Pancreas (tissue), 10 donors: ENCODE measurements around the gene RPP30. TPM values are rescaled to one million over a fixed set of nuclear protein-coding genes. Genes with fewer than 3 reads are reported as not detected.
A peak's percentile ranks its signal among the peaks of the same experiment; 100 is the strongest.

ENCODE experiments used
- ATAC-seq, 4 donors: fragments of 200-7000 bp; cut with Tn5 transposase; one replicate each; pipeline versions ENCODE4 v1.8.0 to v1.9.1; 2020; ENCODE audit warnings: mild to moderate bottlenecking in 4 of 4, moderate library complexity in 4 of 4
- DNase-seq, 6 donors: peaks; one replicate each; pipeline ENCODE4 v3.0.0-alpha.2; 2020
- FAIRE-seq: peaks from 2 replicates; lab custom pipeline; 2012; peaks lifted over from hg19 to GRCh38; lab: Jason Lieb, UNC
- H3K27ac ChIP-seq, 4 donors: fragments of 200-600 bp; sonication (generic); 1 replicate in 3 of 4; 2 replicates in 1 of 4; pipeline versions ENCODE4 v1.5.0 to v1.8.0; 2020
- H3K27me3 ChIP-seq, 4 donors: fragments of 200-600 bp; one replicate each; pipeline ENCODE4 v1.8.0; 2021
- H3K36me3 ChIP-seq, 3 donors: fragments of 200-600 bp; sonication (generic) in 1 of 3; one replicate each; pipeline versions ENCODE4 v1.5.0 to v1.8.0; 2020 to 2021
- H3K4me1 ChIP-seq, 3 donors: fragments of 200-600 bp; one replicate each; pipeline ENCODE4 v1.8.0; 2021
- H3K4me3 ChIP-seq, 4 donors: fragments of 200-600 bp; sonication (generic) in 2 of 4; one replicate each; pipeline versions ENCODE4 v1.5.0 to v1.8.0; 2020 to 2021
- H3K9me3 ChIP-seq, 4 donors: fragments of 200-600 bp; one replicate each; pipeline ENCODE4 v1.8.0; 2021
- WGBS, 2 donors: extraction: QIAGEN DNeasy Blood & Tissue Kit; methylation state at CpG; one replicate each; pipeline ENCODE4 v1.1.7; 2013; 5-methylcytosine and 5-hydroxymethylcytosine counted together
- intact Hi-C, 3 donors: fragments of 100-400 bp; cut with DNase I; formaldehyde crosslinking; loops; one replicate each; pipeline versions ENCODE4 v1.11.1 to v1.14.2; 2022
- polyA plus RNA-seq, 2 donors: library from polyadenylated mRNA; stranded (reverse); fragments of 200-250 nt; gene quantifications; one replicate each; pipeline ENCODE4 v1.2.3, GENCODE V29; 2013
- total RNA-seq, 6 donors: library from RNA; stranded (reverse); fragmentation: NEBNext Ultra II Directional in 4 of 6; extraction: Animal tissue kit (Norgen Biotek cat#: 25700) in 4 of 6; gene quantifications; one replicate each; pipeline versions ENCODE4 v1.2.1 to v1.2.4, GENCODE V29; 2021 to 2023
- TF ChIP-seq, protein P1 (sequence below), 4 donors: fragments of 200-600 bp; sonication (generic) in 3 of 4; IDR thresholded peaks; one replicate each; pipeline versions ENCODE4 v1.5.0 to v1.8.0; 2021; ENCODE audit warnings: antibody characterized with exemption in 4 of 4
- donor health status: healthy with polysubstance abuse.
- donor health status: DM: no; HTN: no; CAD: no; lungs with moderate emphysema.
- donor health status: DM: no; HTN: no; CAD: no.
- donor health status: control.
- donor health status: control.
- donor health status: Bipolar disorder and iron deficiency.
- donor health status: DM: yes; HTN: yes; CAD: no.
- donor health status: DM: no; HTN: no; CAD: no.
- donor health status: DM: no; HTN: no; CAD: no.
- donor health status: DM: yes; HTN: yes; CAD: no.

Gene RPP30
- 10 to 100 TPM in 2 of 6 donors, 1 to 10 TPM in 4; 5.8 to 13.4 (median 8.9) TPM for total RNA-seq
- polyA plus RNA-seq, result 10 to 100 TPM; 12.9 to 23.1 TPM

DNA sequence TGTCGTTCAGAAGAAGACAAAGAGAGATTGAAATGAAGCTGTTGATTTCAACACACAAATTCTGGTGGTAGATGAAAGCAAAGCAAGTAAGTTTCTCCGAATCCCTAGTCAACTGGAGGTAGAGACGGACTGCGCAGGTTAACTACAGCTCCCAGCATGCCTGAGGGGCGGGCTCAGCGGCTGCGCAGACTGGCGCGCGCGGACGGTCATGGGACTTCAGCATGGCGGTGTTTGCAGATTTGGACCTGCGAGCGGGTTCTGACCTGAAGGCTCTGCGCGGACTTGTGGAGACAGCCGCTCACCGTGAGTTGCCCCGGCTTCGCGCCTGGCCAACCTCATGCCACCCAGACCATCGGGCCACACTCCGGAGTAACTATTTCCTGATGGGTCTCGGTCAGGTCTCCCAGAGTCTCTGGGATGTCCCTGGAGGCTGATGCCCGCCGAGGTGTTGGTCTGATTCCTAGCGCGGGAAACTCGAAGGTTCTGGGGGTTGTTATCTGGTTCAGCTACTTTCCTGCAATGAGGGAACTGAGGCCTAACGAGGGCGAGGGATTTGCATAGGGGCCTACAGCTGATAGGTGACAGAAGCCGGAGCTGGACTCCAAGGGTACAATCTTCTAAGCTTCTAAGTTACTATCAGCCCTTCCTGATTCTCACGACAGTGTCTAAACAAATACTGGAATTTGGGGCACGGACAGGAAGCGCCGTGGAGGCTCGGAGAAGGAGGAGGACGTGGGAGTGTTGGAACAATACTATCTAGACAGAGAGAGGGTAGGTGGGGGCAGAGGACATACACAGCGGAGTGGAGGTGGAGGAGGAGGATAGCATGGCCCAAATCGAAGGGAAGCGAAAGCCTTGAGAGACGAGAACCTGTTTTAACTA, at the start of gene RPP30:
Gene RPP30 (plus strand): TSS at position 209 of the 882 bp plus-strand sequence. CDS start 13 bp downstream, at position 222.
- peak; percentile 74 to 93 (median 80) for DNase-seq
- peak; percentile 99 to 100 (median 100) for ATAC-seq

DNA sequence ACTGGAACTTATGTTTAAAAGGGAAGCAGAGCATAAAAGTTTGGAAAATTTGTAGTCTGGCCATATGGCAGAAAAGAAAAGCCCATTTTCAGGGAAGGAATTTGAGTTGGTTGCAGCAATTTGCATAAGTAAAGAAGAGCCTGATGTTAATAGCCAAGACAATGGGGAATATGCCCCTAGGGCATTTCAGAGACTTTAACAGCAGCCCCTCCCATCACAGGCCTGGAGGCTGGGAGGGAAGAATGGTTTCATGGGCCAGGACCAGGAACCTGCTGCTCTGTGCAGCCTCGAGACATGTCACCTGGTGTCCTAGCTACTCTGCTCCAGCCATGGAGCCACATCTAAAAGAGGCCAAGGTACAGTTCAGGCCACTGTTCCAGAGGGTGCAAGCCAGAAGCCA, 49.3 kb upstream of the RPP30 start:
- peaks cover 0 to 6% (median 0%) of the 10 kb centered on the region in 4 donors for H3K27me3 ChIP-seq
- ATAC-seq, result no peak
- no peak overlapping the region for H3K27ac ChIP-seq
- intact Hi-C loops, result no loop called here
- H3K4me1 ChIP-seq, result no peaks in the 10 kb centered on the region
- no peaks in the 10 kb centered on the region for H3K36me3 ChIP-seq
- no peak for FAIRE-seq
- TF ChIP-seq, protein P1, sequence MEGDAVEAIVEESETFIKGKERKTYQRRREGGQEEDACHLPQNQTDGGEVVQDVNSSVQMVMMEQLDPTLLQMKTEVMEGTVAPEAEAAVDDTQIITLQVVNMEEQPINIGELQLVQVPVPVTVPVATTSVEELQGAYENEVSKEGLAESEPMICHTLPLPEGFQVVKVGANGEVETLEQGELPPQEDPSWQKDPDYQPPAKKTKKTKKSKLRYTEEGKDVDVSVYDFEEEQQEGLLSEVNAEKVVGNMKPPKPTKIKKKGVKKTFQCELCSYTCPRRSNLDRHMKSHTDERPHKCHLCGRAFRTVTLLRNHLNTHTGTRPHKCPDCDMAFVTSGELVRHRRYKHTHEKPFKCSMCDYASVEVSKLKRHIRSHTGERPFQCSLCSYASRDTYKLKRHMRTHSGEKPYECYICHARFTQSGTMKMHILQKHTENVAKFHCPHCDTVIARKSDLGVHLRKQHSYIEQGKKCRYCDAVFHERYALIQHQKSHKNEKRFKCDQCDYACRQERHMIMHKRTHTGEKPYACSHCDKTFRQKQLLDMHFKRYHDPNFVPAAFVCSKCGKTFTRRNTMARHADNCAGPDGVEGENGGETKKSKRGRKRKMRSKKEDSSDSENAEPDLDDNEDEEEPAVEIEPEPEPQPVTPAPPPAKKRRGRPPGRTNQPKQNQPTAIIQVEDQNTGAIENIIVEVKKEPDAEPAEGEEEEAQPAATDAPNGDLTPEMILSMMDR (IDR thresholded peaks at IDR 0.05), result no peak
- 71 to 73% methylated on average over 1 of the region's 1 CpG for WGBS, 2 donors
- H3K4me3 ChIP-seq, result no peak overlapping the region
- no peak for DNase-seq
- no peaks in the 10 kb centered on the region for H3K9me3 ChIP-seq

More for the DNA sequence above, at the start of gene RPP30:
- Histone ChIP-seq H3K4me3 (peak within 1 kb of the TSS; percentile 43 to 78 (median 76)), H3K27me3 (no peaks in the 10 kb centered on the region), H3K4me1 (peaks cover 0 to 9% (median 0%) of the 10 kb centered on the region in 3 donors), H3K36me3 (peaks cover 0 to 9% (median 0%) of the 10 kb centered on the region in 3 donors), H3K9me3 (no peaks in the 10 kb centered on the region), H3K27ac (peak within 1 kb of the TSS in 2 of 4 donors; percentile 57 to 58)
- FAIRE-seq, result no peak
- TF ChIP-seq, protein P1 (IDR thresholded peaks at IDR 0.05), result no peak
- intact Hi-C loops, result no loop called here
- WGBS, 2 donors, result 0% methylated on average over 43 of the region's 43 CpGs

DNA sequence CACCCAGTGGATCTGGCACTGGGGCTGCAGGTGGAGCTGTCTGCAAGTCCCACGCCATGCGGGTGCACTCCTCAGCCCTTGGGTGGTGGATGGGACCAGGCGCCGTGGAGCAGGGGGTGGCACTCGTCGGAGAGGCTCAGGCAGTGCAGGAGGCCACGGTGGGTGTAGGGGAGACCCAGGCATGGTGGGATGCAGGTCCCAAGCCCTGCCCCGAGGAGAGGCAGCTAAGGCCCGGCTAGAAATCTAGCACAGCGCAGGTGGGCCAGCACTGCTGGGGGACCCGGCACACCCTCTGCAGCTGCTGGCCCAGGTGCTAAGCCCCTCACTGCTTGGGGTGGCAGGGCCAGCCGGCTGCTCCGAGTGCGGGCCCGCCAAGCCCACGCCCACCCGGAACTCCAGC, 39.7 kb upstream of the RPP30 start:
- no peak for ATAC-seq
- TF ChIP-seq, protein P1 (IDR thresholded peaks at IDR 0.05), result no peak
- Histone ChIP-seq H3K9me3 (no peaks in the 10 kb centered on the region), H3K36me3 (no peaks in the 10 kb centered on the region), H3K27ac (no peak overlapping the region), H3K4me3 (no peak overlapping the region), H3K27me3 (no peaks in the 10 kb centered on the region), H3K4me1 (no peaks in the 10 kb centered on the region)
- WGBS, 2 donors, result 83 to 87% methylated on average over 16 to 17 of the region's 17 CpGs
- intact Hi-C loops, result no loop called here
- no peak for FAIRE-seq
- DNase-seq, result peak in 1 of 6 donors; percentile 50

DNA sequence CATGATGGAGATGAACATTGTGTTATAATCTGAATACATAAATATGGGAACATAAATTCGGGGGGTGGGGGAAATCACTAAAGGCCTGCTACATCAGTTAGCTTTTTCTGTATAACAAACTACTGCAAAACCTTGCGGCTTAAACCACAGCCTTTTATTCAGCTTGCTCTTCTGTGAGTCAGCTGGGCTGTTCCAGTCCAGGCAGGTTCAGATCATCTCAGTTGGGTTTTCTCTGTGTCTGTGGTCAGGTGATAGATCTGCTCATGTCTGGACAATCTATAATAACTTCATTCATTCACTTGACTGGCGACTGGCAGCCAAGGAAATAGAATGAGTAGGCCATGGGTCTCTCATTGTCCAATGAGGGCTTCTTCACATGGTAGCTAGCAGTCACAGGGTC, 37.4 kb upstream of the RPP30 start:
- Histone ChIP-seq H3K4me3 (no peak overlapping the region), H3K27ac (no peak overlapping the region), H3K9me3 (no peaks in the 10 kb centered on the region), H3K27me3 (no peaks in the 10 kb centered on the region), H3K4me1 (no peaks in the 10 kb centered on the region), H3K36me3 (no peaks in the 10 kb centered on the region)
- FAIRE-seq (no peak), DNase-seq (no peak), ATAC-seq (no peak)
- intact Hi-C loops, result no loop called here
- TF ChIP-seq, protein P1 (IDR thresholded peaks at IDR 0.05), result no peak
- WGBS, 2 donors, result 66 to 68% methylated on average over 3 of the region's 3 CpGs

DNA sequence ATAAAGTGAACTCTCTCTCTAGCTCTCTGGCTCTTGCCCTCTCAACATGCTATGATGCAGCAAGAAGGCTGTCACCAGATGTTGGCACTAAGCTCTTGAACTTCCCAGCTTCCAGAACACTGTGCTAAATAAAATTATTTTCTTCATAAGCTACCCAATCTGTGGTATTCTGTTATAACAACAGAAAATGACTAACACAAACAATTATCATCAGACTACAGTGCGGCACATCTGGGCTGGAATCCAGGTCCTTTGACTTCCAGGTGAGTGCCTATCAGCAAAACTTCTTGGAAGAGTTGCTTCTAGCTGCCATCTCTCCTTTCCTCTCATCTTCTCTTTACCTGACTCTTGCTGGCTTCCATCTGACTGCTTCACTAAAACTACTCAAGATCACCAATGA, 34.3 kb upstream of the RPP30 start:
- DNase-seq, result no peak
- intact Hi-C loops, result no loop called here
- no peaks in the 10 kb centered on the region for H3K36me3 ChIP-seq
- no peaks in the 10 kb centered on the region for H3K4me1 ChIP-seq
- no peaks in the 10 kb centered on the region for H3K27me3 ChIP-seq
- ATAC-seq, result no peak
- FAIRE-seq, result no peak
- H3K4me3 ChIP-seq, result no peak overlapping the region
- no peaks in the 10 kb centered on the region for H3K9me3 ChIP-seq
- WGBS, 2 donors, result 56 to 70% methylated on average over 1 of the region's 1 CpG
- no peak overlapping the region for H3K27ac ChIP-seq
- TF ChIP-seq, protein P1 (IDR thresholded peaks at IDR 0.05), result no peak
